ENCODE results near the gene HTR1D. TPM values are rescaled to one million over a fixed set of nuclear protein-coding genes. Genes with fewer than 3 reads are reported as not detected.
"Not testable (repeated sequence)": the region's sequence is repeated elsewhere in the genome, so short reads cannot be mapped to it uniquely, and the experiment has no call there.

Gene HTR1D
- total RNA-seq, 1 donor from 2014 or later: 0.08 TPM

GRCh38 chr1:23239638-23240295 lies 22.5 kb upstream of the HTR1D start:
- DNase-seq: no peak
- Histone ChIP-seq H3K27ac (replicated peaks) (no peak overlapping the region), H3K4me1 (no peaks in the 10 kb centered on the region), H3K9me3 (replicated peaks) (no peaks in the 10 kb centered on the region), H3K36me3 (no peaks in the 10 kb centered on the region), H3K4me3 (no peak overlapping the region), H3K27me3 (ENCODE audit: low read depth) (peaks cover 19% of the 10 kb centered on the region)
- intact Hi-C loops (cut with micrococcal nuclease): no loop called here
- no peak for TF ChIP-seq CTCF (IDR thresholded peaks at IDR 0.05; ENCODE audit: borderline replicate concordance)

GRCh38 chr1:23238565-23238964 lies 21.3 kb upstream of the HTR1D start:
- TF ChIP-seq CTCF (IDR thresholded peaks at IDR 0.05; ENCODE audit: borderline replicate concordance): no peak
- Histone ChIP-seq H3K4me1 (no peaks in the 10 kb centered on the region), H3K27ac (replicated peaks) (no peak overlapping the region), H3K9me3 (replicated peaks) (no peaks in the 10 kb centered on the region), H3K36me3 (no peaks in the 10 kb centered on the region), H3K4me3 (no peak overlapping the region), H3K27me3 (ENCODE audit: low read depth) (peaks cover 19% of the 10 kb centered on the region)
- no peak for DNase-seq
- intact Hi-C loops (cut with micrococcal nuclease): no loop called here

GRCh38 chr1:23237508-23237907 lies 20.2 kb upstream of the HTR1D start:
- no peaks in the 10 kb centered on the region for H3K9me3 ChIP-seq (replicated peaks)
- no peak for DNase-seq
- no peak for TF ChIP-seq CTCF (IDR thresholded peaks at IDR 0.05; ENCODE audit: borderline replicate concordance)
- no peak overlapping the region for H3K4me3 ChIP-seq
- intact Hi-C loops (cut with micrococcal nuclease): no loop called here
- peaks cover 23% of the 10 kb centered on the region for H3K27me3 ChIP-seq (ENCODE audit: low read depth)
- no peaks in the 10 kb centered on the region for H3K36me3 ChIP-seq
- no peaks in the 10 kb centered on the region for H3K4me1 ChIP-seq
- no peak overlapping the region for H3K27ac ChIP-seq (replicated peaks)

GRCh38 chr1:23227806-23228205 lies 10.5 kb upstream of the HTR1D start:
- Histone ChIP-seq H3K4me3 (no peak overlapping the region), H3K36me3 (no peaks in the 10 kb centered on the region), H3K4me1 (peaks cover 14% of the 10 kb centered on the region), H3K27ac (replicated peaks) (no peak overlapping the region), H3K27me3 (ENCODE audit: low read depth) (peaks cover 14% of the 10 kb centered on the region), H3K9me3 (replicated peaks) (peaks cover 7% of the 10 kb centered on the region)
- TF ChIP-seq CTCF (IDR thresholded peaks at IDR 0.05; ENCODE audit: borderline replicate concordance): no peak
- intact Hi-C loops (cut with micrococcal nuclease): no loop called here
- no peak for DNase-seq

GRCh38 chr1:23224739-23225648 lies 7.7 kb upstream of the HTR1D start:
- no peak for TF ChIP-seq CTCF (IDR thresholded peaks at IDR 0.05; ENCODE audit: borderline replicate concordance)
- intact Hi-C loops (cut with micrococcal nuclease): no loop called here
- H3K36me3 ChIP-seq: no peaks in the 10 kb centered on the region
- peaks cover 12% of the 10 kb centered on the region for H3K27me3 ChIP-seq (ENCODE audit: low read depth)
- H3K27ac ChIP-seq (replicated peaks): peak overlapping the region; percentile 77
- peaks cover 7% of the 10 kb centered on the region for H3K9me3 ChIP-seq (replicated peaks)
- peaks cover 14% of the 10 kb centered on the region for H3K4me1 ChIP-seq
- peak overlapping the region; percentile 25 for H3K4me3 ChIP-seq
- peak; percentile 26 for DNase-seq

- H3K27me3 ChIP-seq (ENCODE audit: low read depth): peaks cover 18% of the 10 kb centered on the region
- intact Hi-C loops (cut with micrococcal nuclease); H3K36me3 ChIP-seq; DNase-seq; H3K9me3 ChIP-seq (replicated peaks); H3K27ac ChIP-seq (replicated peaks); H3K4me3 ChIP-seq: not testable (repeated sequence)
- H3K4me1 ChIP-seq: peaks cover 14% of the 10 kb centered on the region
These were observed 6.7 kb upstream of the HTR1D start for GRCh38 chr1:23223963-23224362.

- DNase-seq; H3K9me3 ChIP-seq (replicated peaks); H3K27ac ChIP-seq (replicated peaks); intact Hi-C loops (cut with micrococcal nuclease); H3K4me3 ChIP-seq; H3K36me3 ChIP-seq: not testable (repeated sequence)
- H3K4me1 ChIP-seq: peaks cover 14% of the 10 kb centered on the region
- H3K27me3 ChIP-seq (ENCODE audit: low read depth): peaks cover 23% of the 10 kb centered on the region
These were observed 6.2 kb upstream of the HTR1D start for GRCh38 chr1:23223490-23223951.
